Prostate gland (tissue), 2 donors: Measurements from ENCODE around the gene CDH8. TPM values are rescaled to one million over a fixed set of nuclear protein-coding genes. Genes with fewer than 3 reads are reported as not detected.

ENCODE experiments used
- DNase-seq: peaks from one replicate; pipeline ENCODE4 v3.0.0-alpha.2; 2019; ENCODE audit warnings: low spot score
- H3K27ac ChIP-seq, 2 donors: fragments of 200-600 bp; sonication (generic); 2 replicates each; pipeline ENCODE4 v1.5.1; 2017 to 2019
- H3K27me3 ChIP-seq: fragments of 200-600 bp; sonication (generic); replicated peaks from 2 replicates; pipeline ENCODE4 v1.5.1; 2019; ENCODE audit not compliant: insufficient read depth
- H3K36me3 ChIP-seq, 2 donors: fragments of 200-600 bp; sonication (generic); 1 replicate in 1 of 2; 2 replicates in 1 of 2; pipeline versions ENCODE4 v1.5.1 to v1.8.1; 2017 to 2019
- H3K4me1 ChIP-seq: fragments of 200-600 bp; sonication (generic); replicated peaks from 2 replicates; pipeline ENCODE4 v1.5.1; 2019
- H3K4me3 ChIP-seq, 2 donors: fragments of 200-600 bp; sonication (generic); 2 replicates each; pipeline ENCODE4 v1.5.1; 2017 to 2019
- H3K9me3 ChIP-seq: fragments of 200-600 bp; sonication (generic); 2 replicates; pipeline ENCODE4 v1.5.1; 2017
- CTCF ChIP-seq, 4 experiments: fragments of 200-600 bp in 2 of 4; fragments of 450-650 bp in 2 of 4; sonication (generic) in 2 of 4; IDR thresholded peaks; 1 replicate in 3 of 4; 2 replicates in 1 of 4; pipeline ENCODE4 v1.5.1; 2016 to 2019; ENCODE audit warnings: antibody characterized with exemption in 4 of 4, mild to moderate bottlenecking in 2 of 4, moderate library complexity in 2 of 4
- POLR2A ChIP-seq: fragments of 450-650 bp; IDR thresholded peaks from one replicate; pipeline ENCODE4 v1.6.1; 2016; ENCODE audit warnings: antibody characterized with exemption, mild to moderate bottlenecking
- POLR2AphosphoS5 ChIP-seq: sonication (generic); formaldehyde crosslinking; IDR thresholded peaks from one replicate; pipeline ENCODE4 v1.6.1; 2017; ENCODE audit warnings: antibody characterized with exemption
- WGBS: methylation state at CpG from one replicate; pipeline ENCODE4 v1.1.5; 2018; 5-methylcytosine and 5-hydroxymethylcytosine counted together
- intact Hi-C: fragments of 100-400 bp; cut with DNase I; formaldehyde crosslinking; loops from one replicate; pipeline ENCODE4 v1.14.2; 2022
- total RNA-seq, 2 donors: library from RNA; depleted of rRNA; stranded (reverse); fragments of >200 nt; gene quantifications; one replicate each; pipeline ENCODE4 v1.1.0, GENCODE V29; 2016

Gene CDH8
- total RNA-seq, 2 donors from 2014 or later: 1.0 to 3.1 TPM

DNA sequence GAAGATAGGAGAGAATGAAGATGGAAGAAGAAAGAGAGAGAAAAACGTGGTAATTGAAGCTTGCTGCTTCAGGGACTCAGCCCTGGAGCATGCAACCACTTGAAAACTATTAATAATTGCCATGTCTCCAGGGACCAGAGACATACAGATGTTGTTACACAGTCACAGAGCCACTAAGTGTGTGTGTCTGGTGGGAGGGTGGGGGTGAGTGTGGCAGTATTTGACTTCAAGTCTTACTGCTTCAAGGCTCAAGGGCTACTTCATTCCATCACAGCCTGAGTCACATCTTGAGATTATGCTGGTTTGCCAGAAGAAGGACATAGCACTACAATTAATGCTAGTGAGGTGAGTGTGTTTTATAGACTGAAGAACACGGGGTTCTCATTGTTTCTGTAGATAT is 202.2 kb downstream of the CDH8 start:
- no peaks in the 10 kb centered on the region for H3K4me1 ChIP-seq
- intact Hi-C loops: no loop called here
- DNase-seq: no peak
- H3K4me3 ChIP-seq: no peak overlapping the region
- no peaks in the 10 kb centered on the region for H3K36me3 ChIP-seq
- TF ChIP-seq CTCF (IDR thresholded peaks at IDR 0.05) (no peak), POLR2AphosphoS5 (no peak), POLR2A (no peak)
- H3K9me3 ChIP-seq: no peaks in the 10 kb centered on the region
- no peaks in the 10 kb centered on the region for H3K27me3 ChIP-seq
- 59% methylated on average over 2 of the region's 2 CpGs for WGBS
- no peak overlapping the region for H3K27ac ChIP-seq

GRCh38 chr16:61831351-61831917 is 204.8 kb downstream of the CDH8 start:
- intact Hi-C loops: no loop called here
- no peaks in the 10 kb centered on the region for H3K9me3 ChIP-seq
- H3K4me3 ChIP-seq: no peak overlapping the region
- H3K4me1 ChIP-seq: no peaks in the 10 kb centered on the region
- H3K36me3 ChIP-seq: no peaks in the 10 kb centered on the region
- H3K27ac ChIP-seq: no peak overlapping the region
- no peak for TF ChIP-seq POLR2AphosphoS5
- no peak for TF ChIP-seq CTCF (IDR thresholded peaks at IDR 0.05)
- TF ChIP-seq POLR2A: no peak
- 68% methylated on average over 5 of the region's 5 CpGs for WGBS
- DNase-seq: no peak
- H3K27me3 ChIP-seq: no peaks in the 10 kb centered on the region

DNA sequence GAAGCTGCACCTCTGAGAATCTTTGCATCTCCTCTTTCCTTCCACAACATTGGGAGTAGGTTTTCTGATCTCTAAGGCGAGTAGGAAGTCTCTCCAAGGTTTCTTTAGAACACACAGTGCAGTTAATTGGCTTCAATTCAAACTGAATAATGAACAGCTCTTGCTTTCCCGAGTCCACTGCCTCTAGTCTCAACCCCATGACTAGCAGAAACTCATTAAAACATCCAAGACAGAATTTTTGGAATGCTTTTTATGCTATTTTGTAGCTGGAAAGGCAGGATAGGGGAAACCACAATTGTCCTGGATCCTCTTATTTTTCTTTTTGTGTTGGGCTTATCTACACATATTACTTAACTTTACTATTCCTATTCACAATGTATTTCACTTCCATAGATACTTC is 206.6 kb downstream of the CDH8 start:
- intact Hi-C loops: no loop called here
- no peaks in the 10 kb centered on the region for H3K9me3 ChIP-seq
- no peaks in the 10 kb centered on the region for H3K4me1 ChIP-seq
- no peak for TF ChIP-seq CTCF (IDR thresholded peaks at IDR 0.05)
- TF ChIP-seq POLR2A: no peak
- TF ChIP-seq POLR2AphosphoS5: no peak
- 15% methylated on average over 2 of the region's 2 CpGs for WGBS
- no peak for DNase-seq
- no peaks in the 10 kb centered on the region for H3K36me3 ChIP-seq
- no peak overlapping the region for H3K27ac ChIP-seq
- H3K27me3 ChIP-seq: no peaks in the 10 kb centered on the region
- H3K4me3 ChIP-seq: no peak overlapping the region

GRCh38 chr16:61823326-61823725 is 212.9 kb downstream of the CDH8 start:
- WGBS: 67% methylated on average over 1 of the region's 1 CpG
- Histone ChIP-seq H3K9me3 (no peaks in the 10 kb centered on the region), H3K4me3 (no peak overlapping the region), H3K27ac (no peak overlapping the region), H3K27me3 (no peaks in the 10 kb centered on the region), H3K36me3 (no peaks in the 10 kb centered on the region), H3K4me1 (no peaks in the 10 kb centered on the region)
- TF ChIP-seq CTCF (IDR thresholded peaks at IDR 0.05) (no peak), POLR2AphosphoS5 (no peak), POLR2A (no peak)
- intact Hi-C loops: no loop called here
- no peak for DNase-seq

- TF ChIP-seq POLR2AphosphoS5: no peak
- TF ChIP-seq POLR2A: no peak
- no peak for TF ChIP-seq CTCF (IDR thresholded peaks at IDR 0.05)
- DNase-seq: no peak
- H3K27me3 ChIP-seq: no peaks in the 10 kb centered on the region
- intact Hi-C loops: no loop called here
- H3K4me3 ChIP-seq: no peak overlapping the region
- no peaks in the 10 kb centered on the region for H3K4me1 ChIP-seq
- no peak overlapping the region for H3K27ac ChIP-seq
- no peaks in the 10 kb centered on the region for H3K36me3 ChIP-seq
- no peaks in the 10 kb centered on the region for H3K9me3 ChIP-seq
- WGBS: 93% methylated on average over 2 of the region's 2 CpGs
Measured at GRCh38 chr16:61820820-61821219, 215.4 kb downstream of the CDH8 start.
